Glutamatergic neuron (in vitro differentiated cells): ENCODE measurements around the gene NPM1. TPM values are rescaled to one million over a fixed set of nuclear protein-coding genes. Genes with fewer than 3 reads are reported as not detected.

ENCODE experiments used
- DNase-seq: peaks from one replicate; pipeline ENCODE4 v3.0.0; 2022
- H3K27ac Mint-ChIP-seq: one replicate; pipeline ENCODE4 v1.8.0; 2020; ENCODE audit warnings: mild to moderate bottlenecking, mixed read lengths, inconsistent platforms; ENCODE audit not compliant: unreplicated experiment
- H3K27me3 Mint-ChIP-seq: one replicate; pipeline ENCODE4 v1.8.0; 2020; ENCODE audit warnings: mild to moderate bottlenecking, moderate library complexity, mixed read lengths, inconsistent platforms; ENCODE audit not compliant: unreplicated experiment
- H3K36me3 Mint-ChIP-seq: one replicate; pipeline ENCODE4 v1.8.0; 2020; ENCODE audit warnings: mild to moderate bottlenecking, mixed read lengths, inconsistent platforms; ENCODE audit not compliant: unreplicated experiment
- H3K4me1 Mint-ChIP-seq: one replicate; pipeline ENCODE4 v1.8.0; 2020; ENCODE audit warnings: mild to moderate bottlenecking, low read depth, mixed read lengths, inconsistent platforms; ENCODE audit not compliant: unreplicated experiment
- H3K4me3 Mint-ChIP-seq: one replicate; pipeline ENCODE4 v1.8.0; 2020; ENCODE audit warnings: mild to moderate bottlenecking, mixed read lengths, inconsistent platforms; ENCODE audit not compliant: unreplicated experiment
- H3K9me3 Mint-ChIP-seq: one replicate; pipeline ENCODE4 v1.8.0; 2020; ENCODE audit warnings: mild to moderate bottlenecking, moderate library complexity, mixed read lengths, inconsistent platforms; ENCODE audit not compliant: unreplicated experiment
- CTCF ChIP-seq: fragments of 200-600 bp; sonication (generic); IDR thresholded peaks from one replicate; pipeline ENCODE4 v1.5.0; 2021; ENCODE audit not compliant: partially characterized antibody, unreplicated experiment
- long read RNA-seq: library from polyadenylated mRNA; unstranded; transcript quantifications from one replicate; pipeline ENCODE4 v2.0.0, GENCODE V29; 2020; ENCODE audit not compliant: unreplicated experiment
- total RNA-seq: library from RNA; stranded (reverse); fragmentation: NEBNext Ultra II Directional; extraction: Animal tissue kit (Norgen Biotek cat#: 25700); gene quantifications from one replicate; pipeline ENCODE4 v1.2.1, GENCODE V29; 2021; ENCODE audit not compliant: unreplicated experiment

The NPM1 gene
- 600 TPM for total RNA-seq
- long read RNA-seq, transcript NPM1-203 (10 exons, 1,598 nt) = minor isoform, 35 of 746 reads
- long read RNA-seq, transcript NPM1-202 (10 exons, 1,237 nt) = minor isoform, 17 of 746 reads
- long read RNA-seq, transcript NPM1-201 (11 exons, 1,758 nt) = major isoform, 643 of 746 reads
- long read RNA-seq, partial matches to known transcripts = 4 of 746 reads
- long read RNA-seq, other reads (novel, unspliced or antisense) = 47 of 746 reads

GRCh38 chr5:171387345-171387969 is at the start of gene NPM1:
TSS of gene NPM1 (plus strand) at chr5:171387849. CDS start at chr5:171387949, 100 bp downstream.
- Mint-ChIP-seq H3K9me3 (peaks cover 9% of the 10 kb centered on the region), H3K36me3 (no peaks in the 10 kb centered on the region)

GRCh38 chr5:171340042-171340441 is 47.6 kb upstream of the NPM1 start:
- no peak overlapping the region for H3K27ac Mint-ChIP-seq
- H3K9me3 Mint-ChIP-seq = peaks cover 12% of the 10 kb centered on the region
- DNase-seq = no peak
- H3K27me3 Mint-ChIP-seq = peaks cover 7% of the 10 kb centered on the region
- no peak overlapping the region for H3K4me3 Mint-ChIP-seq
- no peak for TF ChIP-seq CTCF
- no peaks in the 10 kb centered on the region for H3K36me3 Mint-ChIP-seq
- peaks cover 33% of the 10 kb centered on the region for H3K4me1 Mint-ChIP-seq

More at GRCh38 chr5:171387345-171387969, at the start of gene NPM1:
- Mint-ChIP-seq H3K4me1 (peaks cover 4% of the 10 kb centered on the region), H3K27ac (peak within 1 kb of the TSS; percentile 95), H3K4me3 (peak within 1 kb of the TSS; percentile 95), H3K27me3 (peaks cover 10% of the 10 kb centered on the region)
- DNase-seq = peak; percentile 97
- no peak for TF ChIP-seq CTCF

- H3K36me3 Mint-ChIP-seq = no peaks in the 10 kb centered on the region
- H3K27me3 Mint-ChIP-seq = peaks cover 4% of the 10 kb centered on the region
- no peak overlapping the region for H3K27ac Mint-ChIP-seq
- H3K9me3 Mint-ChIP-seq = peaks cover 8% of the 10 kb centered on the region
- no peak for DNase-seq
- peaks cover 28% of the 10 kb centered on the region for H3K4me1 Mint-ChIP-seq
- TF ChIP-seq CTCF = no peak
- H3K4me3 Mint-ChIP-seq = no peak overlapping the region
Measured at GRCh38 chr5:171340491-171340890, 47.2 kb upstream of the NPM1 start.

- Mint-ChIP-seq H3K4me1 (peaks cover 11% of the 10 kb centered on the region), H3K36me3 (no peaks in the 10 kb centered on the region), H3K9me3 (peaks cover 2% of the 10 kb centered on the region), H3K4me3 (no peak overlapping the region), H3K27me3 (peaks cover 2% of the 10 kb centered on the region), H3K27ac (no peak overlapping the region)
- TF ChIP-seq CTCF = peak; percentile 71
- DNase-seq = peak; percentile 47
Measured at GRCh38 chr5:171342362-171343111, 45.1 kb upstream of the NPM1 start.
